OCI-LY3 (cell line): ENCODE data around the gene IQCE.

Experiments used
- CTCF ChIP-seq: fragments of 200-600, 300-600 bp; sonication (generic); IDR thresholded peaks from 2 replicates; pipeline ENCODE4 v1.5.1; 2014; ENCODE audit warnings: antibody characterized with exemption, low read length, low read depth
- EZH2phosphoT487 ChIP-seq: fragments of 200-600 bp; shearing (Covaris generic); IDR thresholded peaks from 2 replicates; pipeline ENCODE4 v1.6.1; 2018; ENCODE audit warnings: antibody characterized with exemption, mixed run types, low read depth

GRCh38 chr7:2513702-2514101 is 45.1 kb upstream of the IQCE start:
- TF ChIP-seq CTCF = no peak
- no peak for TF ChIP-seq EZH2phosphoT487
